ENCODE measurements around the gene KLHL7. TPM values are rescaled to one million over a fixed set of nuclear protein-coding genes. Genes with fewer than 3 reads are reported as not detected.
"Not testable (repeated sequence)": the region's sequence is repeated elsewhere in the genome, so short reads cannot be mapped to it uniquely, and the experiment has no call there.

The KLHL7 gene
- total RNA-seq, 3 donors from 2014 or later (not counting 1 experiment from before 2014, with no cell fraction given), result 13.9 to 19.1 (median 14.5) TPM

DNA sequence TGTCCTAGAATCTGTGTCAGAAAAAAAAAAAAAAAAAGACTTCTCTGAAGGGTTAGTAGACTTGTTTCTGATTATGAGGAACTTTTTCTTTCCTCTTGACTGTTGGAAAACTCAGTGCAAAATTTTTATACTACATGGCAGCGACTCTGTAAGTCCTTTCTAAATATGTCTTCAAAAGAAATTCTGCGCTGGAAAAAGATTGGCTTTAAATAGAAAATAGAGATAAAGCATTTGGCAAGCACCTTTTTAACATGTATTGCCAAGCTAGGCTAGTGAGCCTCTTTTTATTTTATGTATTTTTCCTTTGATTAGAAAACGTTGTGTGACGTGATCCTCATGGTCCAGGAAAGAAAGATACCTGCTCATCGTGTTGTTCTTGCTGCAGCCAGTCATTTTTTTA, 17.9 kb downstream of the KLHL7 start:
- no peak overlapping the region for H3K27ac ChIP-seq (ENCODE audit: low read length)
- WGBS (ENCODE audit: insufficient coverage), result 82% methylated on average over 5 of the region's 5 CpGs
- Mint-ChIP-seq H3K27me3 (ENCODE audit: low read depth in 2 of 2) (no peaks in the 10 kb centered on the region), H3K27ac (no peak overlapping the region), H3K9me3 (no peaks in the 10 kb centered on the region), H3K4me3 (no peak overlapping the region), H3K4me1 (no peaks in the 10 kb centered on the region), H3K36me3 (peaks cover 8% of the 10 kb centered on the region)
- intact Hi-C loops (cut with micrococcal nuclease), result no loop called here
- DNase-seq (no peak), ATAC-seq (no peak)
- peaks cover 25% of the 10 kb centered on the region for H3K36me3 ChIP-seq (ENCODE audit: control insufficient read depth, insufficient read depth, low read length)
- no peak for TF ChIP-seq CTCF (IDR thresholded peaks at IDR 0.05)
- no peaks in the 10 kb centered on the region for H3K27me3 ChIP-seq (ENCODE audit: control insufficient read depth, insufficient read depth, low read length)
- H3K9me3 ChIP-seq (ENCODE audit: control insufficient read depth, insufficient read depth, low read length), result no peaks in the 10 kb centered on the region
- no peaks in the 10 kb centered on the region for H3K4me1 ChIP-seq (ENCODE audit: control insufficient read depth, insufficient read depth, low read length)
- H3K4me3 ChIP-seq (ENCODE audit: low read length), result no peak overlapping the region

GRCh38 chr7:23129036-23129435, 23.5 kb downstream of the KLHL7 start:
- no peaks in the 10 kb centered on the region for H3K27me3 ChIP-seq (ENCODE audit: control insufficient read depth, insufficient read depth, low read length)
- ATAC-seq (no peak), DNase-seq (no peak)
- WGBS (ENCODE audit: insufficient coverage), result 87% methylated on average over 4 of the region's 4 CpGs
- intact Hi-C loops (cut with micrococcal nuclease), result no loop called here
- H3K4me3 Mint-ChIP-seq, result no peak overlapping the region
- peaks cover 14% of the 10 kb centered on the region for H3K36me3 Mint-ChIP-seq
- no peak overlapping the region for H3K27ac Mint-ChIP-seq
- H3K4me1 Mint-ChIP-seq, result no peaks in the 10 kb centered on the region
- no peaks in the 10 kb centered on the region for H3K9me3 ChIP-seq (ENCODE audit: control insufficient read depth, insufficient read depth, low read length)
- no peaks in the 10 kb centered on the region for H3K4me1 ChIP-seq (ENCODE audit: control insufficient read depth, insufficient read depth, low read length)
- no peak overlapping the region for H3K4me3 ChIP-seq (ENCODE audit: low read length)
- no peaks in the 10 kb centered on the region for H3K9me3 Mint-ChIP-seq
- TF ChIP-seq CTCF (IDR thresholded peaks at IDR 0.05), result no peak
- H3K36me3 ChIP-seq (ENCODE audit: control insufficient read depth, insufficient read depth, low read length), result peaks cover 23% of the 10 kb centered on the region
- no peak overlapping the region for H3K27ac ChIP-seq (ENCODE audit: low read length)
- no peaks in the 10 kb centered on the region for H3K27me3 Mint-ChIP-seq (ENCODE audit: low read depth in 2 of 2)

DNA sequence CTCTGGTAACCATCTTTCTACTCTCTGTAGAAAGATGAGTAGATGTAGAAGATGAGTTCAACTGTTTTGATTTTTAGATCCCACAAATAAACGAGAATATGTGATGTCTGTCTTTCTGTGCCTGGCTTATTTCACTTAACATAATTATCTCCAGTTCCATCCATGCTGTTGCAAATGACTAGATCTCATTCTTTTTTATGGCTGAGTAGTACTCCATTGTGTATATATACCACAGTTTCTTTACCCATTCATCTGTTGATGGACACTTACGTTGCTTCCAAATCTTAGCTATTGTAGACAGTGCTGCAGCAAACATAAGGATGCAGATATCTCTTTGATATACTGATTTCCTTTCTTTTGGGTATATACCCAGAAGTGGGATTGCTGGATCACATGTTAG, 26.2 kb downstream of the KLHL7 start:
- H3K36me3 Mint-ChIP-seq; H3K9me3 Mint-ChIP-seq; H3K27me3 ChIP-seq (ENCODE audit: control insufficient read depth, insufficient read depth, low read length); H3K27ac ChIP-seq (ENCODE audit: low read length); H3K9me3 ChIP-seq (ENCODE audit: control insufficient read depth, insufficient read depth, low read length); H3K4me1 ChIP-seq (ENCODE audit: control insufficient read depth, insufficient read depth, low read length); ATAC-seq; H3K4me1 Mint-ChIP-seq; H3K4me3 Mint-ChIP-seq; DNase-seq; H3K27ac Mint-ChIP-seq; H3K36me3 ChIP-seq (ENCODE audit: control insufficient read depth, insufficient read depth, low read length); H3K27me3 Mint-ChIP-seq (ENCODE audit: low read depth in 2 of 2); intact Hi-C loops (cut with micrococcal nuclease); H3K4me3 ChIP-seq (ENCODE audit: low read length): not testable (repeated sequence)
- WGBS (ENCODE audit: insufficient coverage), result no CpG with 5 or more reads among the region's 2 CpGs

DNA sequence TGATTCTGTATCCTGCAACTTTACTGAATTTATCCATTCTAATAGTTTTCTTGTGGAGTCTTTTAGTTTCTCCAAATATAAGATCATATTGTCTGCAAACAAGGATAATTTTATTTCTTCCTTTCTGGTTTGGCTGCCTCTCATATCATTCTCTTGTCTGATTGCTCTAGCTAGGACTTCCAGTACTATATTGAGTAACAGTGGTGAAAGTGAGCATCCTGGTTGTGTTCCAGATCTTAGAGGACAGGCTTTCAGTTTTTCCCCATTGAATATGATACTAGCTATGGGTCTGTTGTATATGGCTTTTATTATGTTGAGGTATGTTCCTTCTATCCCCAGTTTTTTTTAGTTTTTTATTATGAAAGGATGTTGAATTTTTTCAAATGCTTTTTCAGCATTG, 28.2 kb downstream of the KLHL7 start:
- intact Hi-C loops (cut with micrococcal nuclease), result no loop called here
- Histone ChIP-seq H3K4me3 (ENCODE audit: low read length) (no peak overlapping the region), H3K27me3 (ENCODE audit: control insufficient read depth, insufficient read depth, low read length) (no peaks in the 10 kb centered on the region), H3K36me3 (ENCODE audit: control insufficient read depth, insufficient read depth, low read length) (no peaks in the 10 kb centered on the region), H3K27ac (ENCODE audit: low read length) (no peak overlapping the region), H3K9me3 (ENCODE audit: control insufficient read depth, insufficient read depth, low read length) (no peaks in the 10 kb centered on the region), H3K4me1 (ENCODE audit: control insufficient read depth, insufficient read depth, low read length) (no peaks in the 10 kb centered on the region)
- Mint-ChIP-seq H3K9me3 (no peaks in the 10 kb centered on the region), H3K4me1 (no peaks in the 10 kb centered on the region), H3K27ac (no peak overlapping the region), H3K27me3 (ENCODE audit: low read depth in 2 of 2) (no peaks in the 10 kb centered on the region), H3K36me3 (peaks cover 6% of the 10 kb centered on the region), H3K4me3 (no peak overlapping the region)
- no peak for ATAC-seq
- TF ChIP-seq CTCF (IDR thresholded peaks at IDR 0.05), result no peak
- DNase-seq, result no peak
